Stomach (tissue), 9 donors: Measurements from ENCODE around the gene ING1. TPM values are rescaled to one million over a fixed set of nuclear protein-coding genes. Genes with fewer than 3 reads are reported as not detected.

ENCODE experiments used
- DNase-seq, 2 donors: peaks; one replicate each; pipeline versions ENCODE4 v3.0.0 to v3.0.0-alpha.2; 2013 to 2019
- H3K27ac ChIP-seq, 5 donors: fragments of 200-600 bp in 4 of 5; sonication (generic) in 4 of 5; one replicate each; pipeline ENCODE4 v1.5.1; 2013 to 2019; ENCODE audit warnings: mild to moderate bottlenecking in 1 of 5, moderate library complexity in 1 of 5
- H3K27me3 ChIP-seq, 3 donors: fragments of 200-600 bp; sonication (generic); one replicate each; pipeline ENCODE4 v1.5.1; 2017 to 2019; ENCODE audit warnings: mixed run types in 1 of 3
- H3K36me3 ChIP-seq, 4 donors: fragments of 200-600 bp; sonication (generic); 1 replicate in 3 of 4; 2 replicates in 1 of 4; pipeline ENCODE4 v1.5.1; 2016 to 2019
- H3K4me1 ChIP-seq, 4 donors: fragments of 200-600 bp; sonication (generic); one replicate each; pipeline ENCODE4 v1.5.1; 2016 to 2019
- H3K4me3 ChIP-seq, 4 donors: fragments of 200-600 bp; sonication (generic) in 3 of 4; one replicate each; pipeline ENCODE4 v1.5.1; 2016 to 2019; ENCODE audit warnings: mild to moderate bottlenecking in 1 of 4
- H3K9me3 ChIP-seq, 4 donors: fragments of 200-600 bp; sonication (generic); one replicate each; pipeline ENCODE4 v1.5.1; 2016 to 2019
- CTCF ChIP-seq, 7 experiments: fragments of 450-650 bp in 4 of 7; fragments of 200-600 bp in 3 of 7; sonication (generic) in 3 of 7; IDR thresholded peaks; one replicate each; pipeline ENCODE4 v1.5.1; 2016 to 2019; ENCODE audit warnings: antibody characterized with exemption in 7 of 7, control low read depth in 2 of 7, mild to moderate bottlenecking in 1 of 7
- EP300 ChIP-seq: sonication (generic); formaldehyde crosslinking; IDR thresholded peaks from one replicate; pipeline ENCODE4 v1.6.1; 2017; ENCODE audit warnings: antibody characterized with exemption
- POLR2A ChIP-seq, 4 donors: fragments of 450-650 bp; IDR thresholded peaks; one replicate each; pipeline ENCODE4 v1.6.1; 2016; ENCODE audit warnings: antibody characterized with exemption in 4 of 4, control low read depth in 2 of 4, mild to moderate bottlenecking in 1 of 4, moderate library complexity in 1 of 4
- POLR2AphosphoS5 ChIP-seq, 3 donors: sonication (generic); formaldehyde crosslinking; IDR thresholded peaks; one replicate each; pipeline ENCODE4 v1.6.1; 2016; ENCODE audit warnings: antibody characterized with exemption in 3 of 3
- WGBS, 5 donors: extraction: QIAGEN DNeasy Blood & Tissue Kit in 3 of 5; methylation state at CpG; one replicate each; pipeline versions ENCODE4 v1.1.5 to v1.1.7; 2013 to 2018; 5-methylcytosine and 5-hydroxymethylcytosine counted together
- intact Hi-C: fragments of 100-400 bp; cut with DNase I; formaldehyde crosslinking; loops from one replicate; pipeline ENCODE4 v1.15.1; 2023; ENCODE audit warnings: low total_unique reads
- polyA plus RNA-seq, 3 donors: library from polyadenylated mRNA; stranded (reverse); fragments of 200-250 nt; gene quantifications; one replicate each; pipeline ENCODE4 v1.2.3, GENCODE V29; 2013
- total RNA-seq, 5 donors: library from RNA; depleted of rRNA; stranded (reverse); fragments of >200 nt; gene quantifications; one replicate each; pipeline versions ENCODE4 v1.1.0 to v1.2.3, GENCODE V29; 2014 to 2016
- donor health status: healthy with polysubstance abuse.
- donor health status: Bipolar disorder and iron deficiency.
- donor health status: healthy.

The ING1 gene
- total and polyA plus RNA-seq, 8 donors = 6.4 to 88.9 (median 8.5) TPM

- intact Hi-C loops = no loop called here
- 68 to 76% (median 74%) methylated on average over 10 of the region's 10 CpGs for WGBS, 5 donors
- H3K4me1 ChIP-seq = no peaks in the 10 kb centered on the region
- no peak for TF ChIP-seq POLR2AphosphoS5 (IDR thresholded peaks at IDR 0.05)
- no peak for TF ChIP-seq CTCF (IDR thresholded peaks at IDR 0.05)
- TF ChIP-seq EP300 = no peak
- no peak for TF ChIP-seq POLR2A (IDR thresholded peaks at IDR 0.05)
- H3K9me3 ChIP-seq = no peaks in the 10 kb centered on the region
- DNase-seq = no peak
- H3K4me3 ChIP-seq = no peak overlapping the region
- no peak overlapping the region for H3K27ac ChIP-seq
- peaks cover 0 to 16% (median 0%) of the 10 kb centered on the region in 3 donors for H3K27me3 ChIP-seq
- no peaks in the 10 kb centered on the region for H3K36me3 ChIP-seq
Observed at GRCh38 chr13:110770678-110771077, 57.2 kb downstream of the ING1 start.

DNA sequence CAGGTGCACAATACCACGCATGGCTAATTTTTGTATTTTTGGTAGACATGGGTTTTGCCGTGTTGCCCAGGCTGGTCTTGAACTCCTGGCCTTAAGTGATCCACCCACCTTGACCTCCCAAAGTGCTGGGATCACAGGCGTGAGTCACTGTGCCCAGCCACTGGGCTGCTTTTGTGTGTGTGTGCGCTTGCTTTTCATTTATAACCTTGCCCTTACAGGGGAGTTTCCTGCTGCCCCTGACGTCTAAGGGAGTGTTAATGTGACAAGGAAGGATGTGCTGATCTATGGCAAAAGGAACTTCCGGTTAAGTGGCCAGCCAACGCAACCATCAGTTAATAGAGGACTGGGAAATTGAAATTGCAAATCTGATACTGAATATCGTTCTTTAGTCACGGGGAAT lies 57.7 kb downstream of the ING1 start:
- H3K4me3 ChIP-seq = no peak overlapping the region
- H3K4me1 ChIP-seq = no peaks in the 10 kb centered on the region
- DNase-seq = peak in 1 of 2 donors; percentile 36
- no peak overlapping the region for H3K27ac ChIP-seq
- H3K36me3 ChIP-seq = no peaks in the 10 kb centered on the region
- H3K9me3 ChIP-seq = no peaks in the 10 kb centered on the region
- intact Hi-C loops = no loop called here
- TF ChIP-seq EP300 = no peak
- no peak for TF ChIP-seq POLR2AphosphoS5 (IDR thresholded peaks at IDR 0.05)
- TF ChIP-seq POLR2A (IDR thresholded peaks at IDR 0.05) = no peak
- TF ChIP-seq CTCF (IDR thresholded peaks at IDR 0.05) = no peak
- WGBS, 5 donors = 57 to 67% (median 63%) methylated on average over 9 of the region's 9 CpGs
- peaks cover 0 to 13% (median 0%) of the 10 kb centered on the region in 3 donors for H3K27me3 ChIP-seq

- Histone ChIP-seq H3K36me3 (no peaks in the 10 kb centered on the region), H3K27me3 (peaks cover 0 to 13% (median 0%) of the 10 kb centered on the region in 3 donors), H3K27ac (no peak overlapping the region), H3K4me1 (no peaks in the 10 kb centered on the region), H3K9me3 (no peaks in the 10 kb centered on the region), H3K4me3 (no peak overlapping the region)
- no peak for DNase-seq
- no peak for TF ChIP-seq CTCF (IDR thresholded peaks at IDR 0.05)
- intact Hi-C loops = no loop called here
- whole genome bisulfite sequencing, 5 donors = 80 to 86% (median 83%) methylated on average over 13 of the region's 13 CpGs
Observed at GRCh38 chr13:110772091-110772984, 58.8 kb downstream of the ING1 start.

Other genes starting within 250 kb of the ING1 start
- 10 to 100 TPM; 11.7 to 44.6 (median 20.0) TPM for gene RAB20, start 152.0 kb upstream of the ING1 start, total RNA-seq
- 10 to 100 TPM; 25.5 to 41.8 (median 36.0) TPM for gene RAB20, start 152.0 kb upstream of the ING1 start, polyA plus RNA-seq
- 10 to 100 TPM; 25.7 to 50.7 (median 34.4) TPM for gene NAXD, start 98.2 kb upstream of the ING1 start, total RNA-seq
- 10 to 100 TPM; 38.4 to 44.7 (median 41.4) TPM for gene NAXD, start 98.2 kb upstream of the ING1 start, polyA plus RNA-seq
- gene CARS2, start 7.6 kb upstream of the ING1 start, total RNA-seq = 100 to 1,000 TPM in 1 of 5 donors, 10 to 100 TPM in 4; 59.4 to 247 (median 70.0) TPM
- gene CARS2, start 7.6 kb upstream of the ING1 start, polyA plus RNA-seq = 10 to 100 TPM; 49.3 to 87.2 (median 81.4) TPM
- gene ANKRD10, start 201.4 kb downstream of the ING1 start, total RNA-seq = 100 to 1,000 TPM; 122 to 246 (median 170) TPM
- gene ANKRD10, start 201.4 kb downstream of the ING1 start, polyA plus RNA-seq = 10 to 100 TPM; 37.4 to 75.4 (median 48.7) TPM